ENCODE results near the gene KIFC3.

- TF ChIP-seq POLR2AphosphoS5 (IDR thresholded peaks at IDR 0.05; ENCODE audit: low read depth, low read length) (no peak), REST (IDR thresholded peaks at IDR 0.05; ENCODE audit: insufficient read depth in 1 of 2, low read depth in 2 of 2, low read length in 2 of 2) (no peak)
Measured at GRCh38 chr16:57728336-57729181, 73.7 kb downstream of the KIFC3 start.

Measured in PFSK-1 (cell line).